Esophagus squamous epithelium (tissue), 5 donors: ENCODE measurements around the gene LENEP. TPM values are rescaled to one million over a fixed set of nuclear protein-coding genes. Genes with fewer than 3 reads are reported as not detected.

Experiments used
- DNase-seq: peaks from one replicate; lab custom pipeline; 2025; lab: John Stamatoyannopoulos, UW
- H3K27ac ChIP-seq, 4 donors: fragments of 200-600 bp; sonication (generic); one replicate each; pipeline ENCODE4 v1.5.1; 2016 to 2019; ENCODE audit warnings: mild to moderate bottlenecking in 1 of 4
- H3K27me3 ChIP-seq, 4 donors: fragments of 200-600 bp; sonication (generic); 1 replicate in 3 of 4; 2 replicates in 1 of 4; pipeline versions ENCODE4 v1.5.1 to v1.6.0; 2017 to 2021; ENCODE audit warnings: antibody characterized with exemption in 1 of 4
- H3K36me3 ChIP-seq, 3 donors: fragments of 200-600 bp; sonication (generic); one replicate each; pipeline ENCODE4 v1.5.1; 2016 to 2019
- H3K4me1 ChIP-seq, 3 donors: fragments of 200-600 bp; sonication (generic); one replicate each; pipeline ENCODE4 v1.5.1; 2017 to 2019
- H3K4me3 ChIP-seq, 4 donors: fragments of 200-600 bp; sonication (generic); 1 replicate in 3 of 4; 2 replicates in 1 of 4; pipeline ENCODE4 v1.5.1; 2016 to 2019; ENCODE audit warnings: mild to moderate bottlenecking in 2 of 4, moderate library complexity in 1 of 4
- H3K9me3 ChIP-seq, 3 donors: fragments of 200-600 bp; sonication (generic); one replicate each; pipeline ENCODE4 v1.5.1; 2016 to 2019
- CTCF ChIP-seq, 6 experiments: fragments of 450-650 bp in 4 of 6; fragments of 200-600 bp in 2 of 6; sonication (generic) in 2 of 6; IDR thresholded peaks; one replicate each; pipeline ENCODE4 v1.5.1; 2016 to 2019; ENCODE audit warnings: antibody characterized with exemption in 6 of 6, mild to moderate bottlenecking in 4 of 6, moderate library complexity in 4 of 6
- POLR2A ChIP-seq, 4 donors: fragments of 450-650 bp; IDR thresholded peaks; one replicate each; pipeline ENCODE4 v1.6.1; 2017; ENCODE audit warnings: antibody characterized with exemption in 4 of 4, mild to moderate bottlenecking in 4 of 4, moderate library complexity in 3 of 4
- WGBS, 2 donors: methylation state at CpG; one replicate each; pipeline ENCODE4 v1.1.5; 2018; 5-methylcytosine and 5-hydroxymethylcytosine counted together
- intact Hi-C: fragments of 100-400 bp; cut with DNase I; formaldehyde crosslinking; loops from one replicate; pipeline ENCODE4 v1.15.0; 2022
- total RNA-seq, 4 donors: library from RNA; depleted of rRNA; stranded (reverse); fragments of >200 nt; gene quantifications; one replicate each; pipeline ENCODE4 v1.1.0, GENCODE V29; 2016
- donor health status: DM: yes; HTN: yes; CAD: no.

Gene LENEP
- total RNA-seq, 4 donors from 2014 or later: not detected

- intact Hi-C loops: no loop called here
- Histone ChIP-seq H3K4me3 (peak overlapping the region; percentile 77 to 96 (median 86)), H3K4me1 (peaks cover 38 to 56% (median 48%) of the 10 kb centered on the region in 3 donors), H3K9me3 (no peaks in the 10 kb centered on the region), H3K27me3 (no peaks in the 10 kb centered on the region), H3K36me3 (peaks cover 0 to 6% (median 0%) of the 10 kb centered on the region in 3 donors), H3K27ac (peak overlapping the region; percentile 97 to 99 (median 98))
- WGBS, 2 donors: 0% methylated on average over 4 to 6 of the region's 11 CpGs
- no peak for DNase-seq
- TF ChIP-seq POLR2A (IDR thresholded peaks at IDR 0.05) (no peak), CTCF (IDR thresholded peaks at IDR 0.05) (no peak)
Measured at GRCh38 chr1:155001425-155001674, 8.0 kb downstream of the LENEP start.

GRCh38 chr1:155001675-155002463, 8.5 kb downstream of the LENEP start:
- intact Hi-C loops: no loop called here
- Histone ChIP-seq H3K4me1 (peaks cover 43 to 61% (median 53%) of the 10 kb centered on the region in 3 donors), H3K27ac (peak overlapping the region; percentile 97 to 99 (median 98)), H3K27me3 (no peaks in the 10 kb centered on the region), H3K36me3 (peaks cover 0 to 7% (median 0%) of the 10 kb centered on the region in 3 donors), H3K4me3 (peak overlapping the region; percentile 77 to 96 (median 86)), H3K9me3 (no peaks in the 10 kb centered on the region)
- TF ChIP-seq POLR2A (IDR thresholded peaks at IDR 0.05) (peak in 3 of 4 donors; percentile 3 to 85 (median 48)), CTCF (IDR thresholded peaks at IDR 0.05) (peak in 3 of 6 experiments; percentile 14 to 28 (median 16))
- WGBS, 2 donors: 0 to 3% methylated on average over 4 to 6 of the region's 38 CpGs
- peak; percentile 96 for DNase-seq

GRCh38 chr1:155002464-155003226, 9.3 kb downstream of the LENEP start, which contains the start of gene ZBTB7B:
TSS of gene ZBTB7B (plus strand) at chr1:155002802. CDS start at chr1:155014661, 11,859 bp downstream.
- Histone ChIP-seq H3K36me3 (peaks cover 0 to 7% (median 0%) of the 10 kb centered on the region in 3 donors), H3K4me1 (peaks cover 51 to 69% (median 61%) of the 10 kb centered on the region in 3 donors), H3K27ac (peak within 1 kb of the TSS; percentile 97 to 99 (median 98)), H3K27me3 (no peaks in the 10 kb centered on the region), H3K9me3 (no peaks in the 10 kb centered on the region), H3K4me3 (peak within 1 kb of the TSS; percentile 77 to 96 (median 86))
- no peak for DNase-seq
- intact Hi-C loops: no loop called here
- TF ChIP-seq POLR2A (IDR thresholded peaks at IDR 0.05): peak in 1 of 4 donors; percentile 36
- TF ChIP-seq CTCF (IDR thresholded peaks at IDR 0.05): peak in 1 of 6 experiments; percentile 5
- WGBS, 2 donors: 0% methylated on average over 6 to 11 of the region's 35 CpGs

- TF ChIP-seq CTCF (IDR thresholded peaks at IDR 0.05) (no peak), POLR2A (IDR thresholded peaks at IDR 0.05) (no peak)
- WGBS, 2 donors: 0 to 1% methylated on average over 14 to 19 of the region's 37 CpGs
- Histone ChIP-seq H3K27ac (peak overlapping the region; percentile 97 to 99 (median 98)), H3K27me3 (no peaks in the 10 kb centered on the region), H3K36me3 (peaks cover 0 to 7% (median 0%) of the 10 kb centered on the region in 3 donors), H3K4me1 (peaks cover 54 to 69% (median 61%) of the 10 kb centered on the region in 3 donors), H3K4me3 (peak overlapping the region; percentile 77 to 96 (median 86)), H3K9me3 (no peaks in the 10 kb centered on the region)
- intact Hi-C loops: no loop called here
- no peak for DNase-seq
Measured at GRCh38 chr1:155003227-155003765, 9.9 kb downstream of the LENEP start.
